Measurements from ENCODE around the gene THAP4. TPM values are rescaled to one million over a fixed set of nuclear protein-coding genes. Genes with fewer than 3 reads are reported as not detected.
"Not testable (repeated sequence)": the region's sequence is repeated elsewhere in the genome, so short reads cannot be mapped to it uniquely, and the experiment has no call there.

THAP4 gene
- total RNA-seq, 1 donor from 2014 or later: 68.8 TPM

- no peaks in the 10 kb centered on the region for H3K27me3 ChIP-seq (ENCODE audit: low read depth)
- no peaks in the 10 kb centered on the region for H3K9me3 ChIP-seq (replicated peaks)
- H3K4me1 ChIP-seq: no peaks in the 10 kb centered on the region
- TF ChIP-seq CTCF (IDR thresholded peaks at IDR 0.05; ENCODE audit: borderline replicate concordance): no peak
- DNase-seq: no peak
- H3K27ac ChIP-seq (replicated peaks): no peak overlapping the region
- no peak overlapping the region for H3K4me3 ChIP-seq
- intact Hi-C loops (cut with micrococcal nuclease): no loop called here
- H3K36me3 ChIP-seq: peaks cover 80% of the 10 kb centered on the region
Observed at GRCh38 chr2:241598061-241598460, 38.9 kb downstream of the THAP4 start.

GRCh38 chr2:241597561-241597960, 39.4 kb downstream of the THAP4 start:
- Histone ChIP-seq H3K4me3 (no peak overlapping the region), H3K36me3 (peaks cover 80% of the 10 kb centered on the region), H3K27me3 (ENCODE audit: low read depth) (no peaks in the 10 kb centered on the region), H3K4me1 (no peaks in the 10 kb centered on the region), H3K9me3 (replicated peaks) (no peaks in the 10 kb centered on the region), H3K27ac (replicated peaks) (no peak overlapping the region)
- intact Hi-C loops (cut with micrococcal nuclease): no loop called here
- no peak for TF ChIP-seq CTCF (IDR thresholded peaks at IDR 0.05; ENCODE audit: borderline replicate concordance)
- DNase-seq: no peak

- Histone ChIP-seq H3K36me3 (peaks cover 63% of the 10 kb centered on the region), H3K4me1 (no peaks in the 10 kb centered on the region), H3K9me3 (replicated peaks) (no peaks in the 10 kb centered on the region), H3K27ac (replicated peaks) (no peak overlapping the region), H3K27me3 (ENCODE audit: low read depth) (no peaks in the 10 kb centered on the region), H3K4me3 (no peak overlapping the region)
- no peak for TF ChIP-seq CTCF (IDR thresholded peaks at IDR 0.05; ENCODE audit: borderline replicate concordance)
- intact Hi-C loops (cut with micrococcal nuclease): no loop called here
- DNase-seq: no peak
Observed at GRCh38 chr2:241595600-241596140, 41.3 kb downstream of the THAP4 start.

- intact Hi-C loops (cut with micrococcal nuclease): no loop called here
- Histone ChIP-seq H3K4me3 (no peak overlapping the region), H3K36me3 (peaks cover 60% of the 10 kb centered on the region), H3K27ac (replicated peaks) (no peak overlapping the region), H3K4me1 (no peaks in the 10 kb centered on the region), H3K27me3 (ENCODE audit: low read depth) (no peaks in the 10 kb centered on the region), H3K9me3 (replicated peaks) (peaks cover 7% of the 10 kb centered on the region)
- TF ChIP-seq CTCF (IDR thresholded peaks at IDR 0.05; ENCODE audit: borderline replicate concordance): no peak
- no peak for DNase-seq
Observed at GRCh38 chr2:241593271-241593670, 43.7 kb downstream of the THAP4 start.

GRCh38 chr2:241592126-241592845, 44.7 kb downstream of the THAP4 start:
- TF ChIP-seq CTCF (IDR thresholded peaks at IDR 0.05; ENCODE audit: borderline replicate concordance): no peak
- H3K36me3 ChIP-seq: peaks cover 63% of the 10 kb centered on the region
- no peak overlapping the region for H3K4me3 ChIP-seq
- no peak for DNase-seq
- no peaks in the 10 kb centered on the region for H3K4me1 ChIP-seq
- H3K27me3 ChIP-seq (ENCODE audit: low read depth): no peaks in the 10 kb centered on the region
- peaks cover 17% of the 10 kb centered on the region for H3K9me3 ChIP-seq (replicated peaks)
- H3K27ac ChIP-seq (replicated peaks): no peak overlapping the region
- intact Hi-C loops (cut with micrococcal nuclease): no loop called here

GRCh38 chr2:241590496-241591455, 46.2 kb downstream of the THAP4 start:
- H3K27ac ChIP-seq (replicated peaks); H3K4me1 ChIP-seq; intact Hi-C loops (cut with micrococcal nuclease); H3K4me3 ChIP-seq; DNase-seq; H3K27me3 ChIP-seq (ENCODE audit: low read depth): not testable (repeated sequence)
- peaks cover 67% of the 10 kb centered on the region for H3K36me3 ChIP-seq
- peaks cover 32% of the 10 kb centered on the region for H3K9me3 ChIP-seq (replicated peaks)

GRCh38 chr2:241589863-241590262, 47.1 kb downstream of the THAP4 start:
- H3K4me3 ChIP-seq; H3K27me3 ChIP-seq (ENCODE audit: low read depth); DNase-seq; intact Hi-C loops (cut with micrococcal nuclease); H3K4me1 ChIP-seq: not testable (repeated sequence)
- Histone ChIP-seq H3K27ac (replicated peaks) (peak overlapping the region; percentile 55), H3K9me3 (replicated peaks) (peaks cover 39% of the 10 kb centered on the region), H3K36me3 (peaks cover 67% of the 10 kb centered on the region)

All from left ventricle myocardium inferior (tissue), 1 donor.